NCI-H82 (cell line): ENCODE results near the gene AMZ1.
"Not testable (repeated sequence)": the region's sequence is repeated elsewhere in the genome, so short reads cannot be mapped to it uniquely, and the experiment has no call there.

Source experiments
- DNase-seq: peaks from one replicate; lab custom pipeline; 2025; lab: John Stamatoyannopoulos, UW

AMZ1 gene

GRCh38 chr7:2728316-2729030, 40.5 kb downstream of the AMZ1 start:
- no peak for DNase-seq

DNA sequence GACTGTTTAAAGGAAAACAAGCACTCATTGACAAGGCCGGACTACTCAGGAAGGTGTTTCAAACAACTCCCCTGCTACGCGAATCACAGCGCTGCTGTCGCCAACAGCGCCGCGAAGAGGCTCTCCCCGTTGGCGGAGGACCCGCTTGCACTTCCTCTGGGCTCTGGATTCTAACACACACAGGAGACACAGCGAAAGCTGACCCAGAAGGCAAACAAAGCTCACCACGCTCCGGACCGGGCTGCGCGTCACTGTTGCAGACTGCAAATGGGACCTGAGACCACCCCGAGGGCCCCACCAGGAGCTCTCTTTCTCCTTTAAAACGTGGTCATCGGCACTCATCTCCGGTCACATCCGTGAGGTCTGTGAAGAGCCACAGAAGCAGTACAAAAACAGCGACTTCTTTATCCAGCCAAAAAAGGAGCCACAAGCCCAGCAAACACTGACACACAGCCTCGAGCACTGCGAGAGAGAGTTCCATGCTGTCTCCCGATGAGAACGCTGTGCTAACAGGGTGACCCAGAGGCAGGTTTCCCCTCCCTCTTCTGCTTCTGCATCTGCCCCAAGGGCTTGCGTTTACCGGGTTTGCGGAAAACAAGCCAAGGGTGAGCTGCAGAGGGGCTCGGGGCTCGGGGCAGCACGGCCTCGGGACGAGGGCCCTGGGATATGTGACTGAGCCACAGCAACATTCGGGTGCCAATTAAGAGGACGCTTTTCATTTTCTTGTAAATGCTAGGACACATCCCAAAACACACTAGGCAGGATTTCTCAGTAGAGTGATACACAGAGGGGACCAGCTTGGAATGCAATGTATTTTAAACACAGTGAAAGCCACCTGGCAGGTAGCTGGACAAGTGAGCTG, 41.3 kb downstream of the AMZ1 start:
- DNase-seq = no peak

GRCh38 chr7:2729893-2730716, 42.1 kb downstream of the AMZ1 start:
- DNase-seq = no peak

- DNase-seq = no peak
Measured at GRCh38 chr7:2730846-2731770, 43.1 kb downstream of the AMZ1 start.

DNA sequence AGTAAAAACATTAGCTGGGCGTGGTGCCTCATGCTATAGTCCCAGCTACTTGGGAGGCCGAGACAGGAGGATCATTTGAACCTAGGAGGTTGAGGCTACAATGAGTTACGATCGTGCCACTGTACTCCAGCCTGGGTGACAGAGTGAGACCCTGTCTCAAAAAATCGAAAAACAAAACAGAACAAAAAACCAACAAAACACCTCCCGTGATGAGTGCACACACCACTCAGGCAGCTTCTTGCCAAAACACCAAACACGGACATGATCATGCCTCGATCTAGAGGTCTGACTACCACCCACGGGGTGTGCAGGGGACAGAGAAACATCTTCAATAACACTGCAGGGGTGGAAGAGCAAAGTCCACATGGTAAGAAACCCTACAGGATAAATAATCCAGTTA, 44.4 kb downstream of the AMZ1 start:
- no peak for DNase-seq

DNA sequence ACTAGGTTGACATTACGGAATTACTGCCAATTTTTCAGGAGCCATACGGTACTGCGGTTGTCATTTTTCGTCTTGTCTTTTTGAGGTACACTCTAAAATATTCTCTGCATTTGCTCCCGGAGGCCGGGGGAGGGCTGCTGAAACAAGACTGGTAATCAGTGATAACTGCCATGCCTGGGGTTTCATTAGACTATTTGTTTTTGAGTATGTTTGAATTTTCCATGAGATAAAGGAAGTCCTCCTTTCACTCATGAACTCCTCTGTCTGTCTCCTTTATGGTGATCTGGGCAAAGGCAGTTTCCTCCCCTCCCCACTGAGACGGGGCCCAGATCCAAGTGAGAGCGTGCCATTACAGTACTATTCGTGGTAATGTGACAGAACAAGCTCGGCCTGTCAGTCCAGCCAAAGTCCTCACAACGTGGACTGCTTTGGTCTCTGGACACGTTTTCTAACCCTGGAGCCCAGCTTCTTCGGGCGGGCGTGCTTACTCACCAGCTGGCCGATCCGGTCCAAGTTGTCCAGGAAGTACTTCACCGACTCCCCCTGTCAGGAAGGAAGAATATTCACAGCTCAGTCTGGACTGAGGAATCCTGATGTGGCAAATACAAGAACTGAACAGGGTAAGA, 45.1 kb downstream of the AMZ1 start:
- no peak for DNase-seq

GRCh38 chr7:2734084-2734686, 46.2 kb downstream of the AMZ1 start:
- DNase-seq = no peak

- no peak for DNase-seq
Measured at GRCh38 chr7:2734751-2735571, 47.0 kb downstream of the AMZ1 start.

GRCh38 chr7:2735744-2736143, 47.7 kb downstream of the AMZ1 start:
- DNase-seq = no peak

DNA sequence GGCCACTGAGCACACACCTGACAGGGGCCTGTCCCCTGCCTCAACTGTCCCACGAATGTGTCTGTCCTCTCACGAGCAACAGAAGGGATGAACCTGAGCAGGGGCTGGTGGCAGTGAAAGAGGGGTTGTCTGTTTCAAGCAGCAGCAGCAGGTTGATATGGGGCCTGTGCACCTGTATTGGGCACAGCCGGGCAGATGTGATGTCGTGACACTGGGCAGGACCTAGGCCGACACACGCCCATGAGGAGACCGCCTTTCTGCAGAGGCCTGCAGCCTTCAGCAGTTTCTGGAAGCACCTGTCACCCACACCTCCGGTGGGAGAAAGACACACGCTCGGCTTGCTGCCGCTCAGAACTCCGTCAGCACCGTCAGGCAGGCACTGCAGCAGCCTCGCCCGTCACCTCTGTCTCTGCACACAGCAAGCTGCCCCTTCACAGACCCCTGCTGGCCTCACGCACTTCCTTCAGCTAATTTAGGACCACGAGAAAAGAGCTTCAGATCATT, 48.5 kb downstream of the AMZ1 start:
- DNase-seq = no peak

DNA sequence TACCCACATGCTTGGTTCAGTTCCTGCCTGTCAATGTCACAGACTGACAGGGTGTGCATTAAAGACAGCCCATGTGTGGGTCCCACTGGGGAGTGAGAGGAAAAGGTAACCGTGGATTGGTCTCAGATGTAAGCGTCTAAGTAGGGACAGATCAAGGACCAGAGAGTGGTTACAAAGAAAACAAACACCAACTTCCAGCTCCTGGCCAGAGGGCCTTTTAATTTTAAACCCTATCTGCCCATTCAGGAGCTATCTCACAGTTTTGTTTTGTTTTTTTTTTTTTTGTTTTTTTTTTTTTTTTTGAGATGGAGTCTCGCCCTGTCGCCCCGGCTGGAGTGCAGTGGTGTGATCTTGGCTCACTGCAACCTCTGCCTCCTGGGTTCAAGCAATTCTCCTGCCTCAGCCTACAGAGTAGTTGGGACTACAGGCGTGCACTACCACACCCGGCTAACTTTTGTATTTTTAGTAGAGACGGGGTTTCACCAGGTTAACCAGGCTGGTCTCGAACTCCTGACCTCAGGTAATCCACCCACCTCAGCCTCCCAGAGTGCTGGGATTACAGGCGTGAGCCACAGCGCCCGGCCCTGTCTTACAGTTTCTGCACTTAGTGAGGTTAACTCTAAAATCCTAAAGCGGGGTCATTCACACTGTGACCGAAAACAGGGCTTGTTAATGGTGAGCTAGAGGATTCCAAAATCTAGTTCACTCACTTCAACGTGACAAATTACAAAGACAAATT, 49.2 kb downstream of the AMZ1 start:
- DNase-seq = not testable (repeated sequence)

DNA sequence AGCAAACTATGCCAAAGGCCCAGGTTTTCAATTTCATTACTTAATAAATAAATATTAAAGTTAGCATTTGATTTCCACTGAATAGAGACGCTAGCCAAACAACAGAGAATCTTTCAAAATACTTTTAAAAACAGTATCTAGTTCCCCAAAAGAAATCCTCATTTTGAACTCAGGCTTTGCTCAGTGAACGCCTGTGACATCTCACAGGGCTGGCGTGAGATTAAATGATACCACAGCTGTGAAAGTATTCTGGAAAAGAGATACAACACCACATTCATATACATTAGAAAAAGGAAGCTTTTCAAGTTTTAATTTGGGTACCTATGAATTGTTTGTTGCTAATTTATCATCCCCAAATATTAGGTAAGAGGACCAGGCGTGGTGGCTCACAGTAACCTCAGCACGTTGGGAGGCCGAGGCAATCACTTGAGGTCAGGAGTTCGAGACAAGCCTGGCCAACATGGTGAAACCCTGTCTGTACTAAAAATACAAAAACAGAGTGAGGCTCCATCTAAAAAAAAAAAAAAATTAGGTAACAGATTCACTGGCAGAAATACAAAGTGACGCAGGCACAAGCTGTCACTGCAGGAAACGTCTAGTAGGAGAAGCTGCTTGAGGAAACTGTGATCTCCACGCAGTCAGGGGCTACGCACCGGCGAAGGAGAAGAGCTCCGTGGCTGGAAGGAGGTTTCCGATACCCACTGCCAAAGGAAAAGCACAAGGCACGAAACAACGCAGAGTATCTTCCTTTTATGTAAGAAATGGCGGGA, 50.0 kb downstream of the AMZ1 start:
- no peak for DNase-seq

DNA sequence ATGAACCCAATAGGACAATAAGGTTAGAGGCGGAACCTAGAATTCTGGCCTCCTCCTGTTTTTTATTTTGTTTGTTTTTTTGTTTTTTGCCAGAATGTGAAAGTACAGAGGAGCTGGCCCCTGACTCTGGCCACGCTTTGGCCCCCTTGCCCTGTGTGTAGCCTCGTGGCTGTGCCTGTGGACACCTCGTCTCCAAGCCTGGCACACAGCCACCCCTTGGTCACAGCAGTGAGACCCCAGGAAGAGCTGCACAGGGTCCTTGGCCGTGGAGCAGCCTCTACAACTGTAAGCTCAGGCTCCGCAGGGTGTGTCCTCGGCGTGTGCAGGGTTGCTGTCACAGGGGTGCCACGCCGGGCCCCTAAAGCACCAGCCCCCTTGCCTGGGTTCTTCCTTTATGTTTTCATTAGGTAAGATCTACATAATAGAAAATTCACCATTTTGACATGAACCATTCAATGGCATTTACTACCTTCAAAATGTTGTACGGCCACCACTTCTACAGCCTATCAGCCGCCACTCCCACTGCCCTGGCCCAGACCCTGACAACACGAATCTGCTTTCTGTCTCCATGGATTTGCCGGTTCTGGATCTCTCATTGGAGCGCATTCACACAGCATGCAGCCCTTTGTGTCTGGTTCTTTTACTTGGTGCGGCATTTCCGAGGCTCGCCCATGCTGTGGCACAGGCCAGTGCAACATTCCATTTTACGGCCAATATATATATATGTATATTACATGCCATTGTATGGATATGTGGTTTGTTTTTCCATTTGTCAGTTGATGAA, 51.0 kb downstream of the AMZ1 start:
- no peak for DNase-seq

- DNase-seq = not testable (repeated sequence)
Measured at GRCh38 chr7:2743523-2744185, 55.7 kb downstream of the AMZ1 start.

DNA sequence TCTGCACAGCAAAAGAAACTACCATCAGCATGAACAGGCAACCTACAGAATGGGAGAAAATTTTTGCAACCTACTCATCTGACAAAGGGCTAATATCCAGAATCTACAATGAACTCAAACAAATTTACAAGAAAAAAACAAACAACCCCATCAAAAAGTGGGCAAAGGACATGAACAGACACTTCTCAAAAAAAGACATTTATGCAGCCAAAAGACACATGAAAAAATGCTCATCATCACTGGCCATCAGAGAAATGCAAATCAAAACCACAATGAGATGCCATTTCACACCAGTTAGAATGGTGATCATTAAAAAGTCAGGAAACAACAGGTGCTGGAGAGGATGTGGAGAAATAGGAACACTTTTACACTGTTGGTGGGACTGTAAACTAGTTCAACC, 60.7 kb downstream of the AMZ1 start:
- DNase-seq = not testable (repeated sequence)

DNA sequence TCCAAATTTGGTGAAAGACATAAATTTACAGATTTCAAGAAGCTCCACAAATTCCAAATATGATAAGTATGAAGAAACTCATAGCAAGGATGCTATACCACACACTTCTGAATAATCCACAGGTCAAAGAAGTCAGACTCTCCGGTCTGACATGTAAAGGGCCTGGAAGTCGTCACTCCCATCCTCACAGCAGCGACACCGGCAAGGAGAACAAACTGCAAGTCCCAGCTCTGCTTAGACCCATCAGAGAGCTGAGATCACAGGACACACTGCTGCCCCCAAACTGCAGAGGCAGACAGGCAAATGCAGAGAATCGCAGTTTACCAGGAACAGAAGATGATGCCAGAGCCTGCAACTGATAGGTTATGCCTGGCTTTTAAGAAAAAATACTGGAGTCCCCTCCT, 62.0 kb downstream of the AMZ1 start:
- no peak for DNase-seq

GRCh38 chr7:2751086-2751485, 63.1 kb downstream of the AMZ1 start:
- DNase-seq = no peak
